ENCODE results near the gene PRPH. TPM values are rescaled to one million over a fixed set of nuclear protein-coding genes. Genes with fewer than 3 reads are reported as not detected.
A peak's percentile ranks its signal among the peaks of the same experiment; 100 is the strongest.
"Not testable (repeated sequence)": the region's sequence is repeated elsewhere in the genome, so short reads cannot be mapped to it uniquely, and the experiment has no call there.

PRPH gene
- total RNA-seq, 1 experiment from 2014 or later: 0.12 TPM

DNA sequence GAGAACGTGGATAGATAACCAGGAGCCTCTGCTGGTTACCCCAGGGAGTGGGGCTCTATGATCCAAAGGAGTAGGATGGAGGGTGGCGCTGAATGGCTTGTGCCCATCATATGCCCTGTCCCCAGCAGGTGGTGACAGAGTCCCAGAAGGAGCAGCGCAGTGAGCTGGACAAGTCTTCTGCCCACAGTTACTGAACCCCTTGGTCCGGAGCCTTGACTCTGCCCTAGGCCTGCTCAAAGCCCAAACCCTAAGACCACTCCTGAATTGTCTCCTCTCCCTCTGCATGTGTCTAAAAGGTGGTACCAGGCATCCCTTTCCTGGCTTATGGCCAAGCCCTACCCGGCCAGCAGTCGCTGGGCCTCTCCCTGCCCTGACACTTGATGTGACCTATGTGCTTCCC lies 3.2 kb downstream of the PRPH start:
- DNase-seq (ENCODE audit: low read depth): peak; percentile 26

DNA sequence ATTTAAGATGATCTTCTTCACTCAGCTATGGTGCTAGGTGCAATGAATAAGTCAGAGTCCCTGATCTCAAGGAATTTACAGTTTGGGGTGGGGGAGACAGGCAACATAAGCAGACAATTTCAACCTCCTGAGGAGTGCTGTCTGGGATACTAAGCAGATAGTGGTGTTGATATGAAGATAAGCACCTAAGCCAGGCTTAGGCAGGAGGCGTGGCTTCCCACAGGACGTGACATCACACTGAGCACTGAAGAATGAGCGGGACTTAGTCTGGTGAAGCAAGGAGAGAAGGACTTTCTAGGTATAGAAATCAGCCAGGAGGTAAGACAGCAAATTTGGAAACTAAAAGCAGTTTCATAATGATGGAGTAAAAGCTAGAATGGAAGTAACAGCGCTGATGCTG lies 6.8 kb downstream of the PRPH start:
- DNase-seq (ENCODE audit: low read depth): no peak

DNA sequence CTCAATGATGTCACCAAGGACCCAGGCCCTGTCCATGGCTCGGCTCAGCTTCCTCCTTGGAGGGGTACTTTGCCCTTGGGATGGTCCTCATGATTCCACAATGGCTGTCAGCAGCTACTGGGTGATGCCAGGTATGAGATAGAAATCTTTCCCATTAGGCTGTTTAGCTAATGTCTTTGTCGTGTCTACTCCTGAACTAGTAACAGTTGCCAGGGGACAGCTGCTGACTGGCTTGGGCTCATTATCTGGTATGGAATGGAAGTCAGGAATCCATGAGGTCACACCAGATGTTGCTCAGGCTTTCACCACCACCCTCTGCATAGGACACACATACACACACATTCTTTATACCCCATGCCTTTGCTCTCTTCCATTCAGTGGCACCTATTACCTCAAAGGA lies 9.2 kb downstream of the PRPH start:
- peak; percentile 24 for DNase-seq (ENCODE audit: low read depth)

DNA sequence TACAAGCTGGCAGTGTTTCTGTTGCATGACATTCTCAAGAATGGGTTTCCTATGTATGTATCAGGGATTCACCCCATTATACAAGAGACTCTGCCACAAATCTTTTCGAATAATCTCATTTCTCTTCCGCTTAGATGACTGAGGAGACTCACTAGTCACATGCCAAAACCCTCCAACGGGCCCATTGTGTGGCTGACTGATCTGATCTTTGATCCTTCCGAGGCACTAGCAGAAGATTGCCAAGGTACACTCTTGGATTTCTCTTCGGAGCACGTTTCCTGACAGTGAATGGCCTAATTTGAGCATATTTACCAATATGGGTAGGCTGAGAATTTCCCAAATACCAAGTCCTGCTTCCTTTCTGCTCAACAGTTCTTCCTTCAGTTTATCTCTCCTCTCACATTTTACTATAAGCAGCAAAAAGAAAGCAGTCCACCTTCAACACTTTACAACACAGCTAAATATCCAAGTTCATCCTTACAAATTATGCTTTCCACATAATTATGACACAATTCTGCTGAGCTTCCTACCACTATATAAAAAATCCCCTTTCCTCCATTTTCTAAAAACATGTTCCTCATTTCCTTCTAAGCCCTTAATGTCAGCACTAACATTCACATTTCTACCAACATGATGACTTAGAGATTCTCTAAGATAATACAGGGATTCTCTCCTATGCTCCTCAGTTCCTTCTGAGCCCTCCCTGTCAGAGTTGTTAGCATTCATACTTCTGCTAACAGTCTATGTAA lies 11.0 kb downstream of the PRPH start:
- DNase-seq (ENCODE audit: low read depth): no peak

DNA sequence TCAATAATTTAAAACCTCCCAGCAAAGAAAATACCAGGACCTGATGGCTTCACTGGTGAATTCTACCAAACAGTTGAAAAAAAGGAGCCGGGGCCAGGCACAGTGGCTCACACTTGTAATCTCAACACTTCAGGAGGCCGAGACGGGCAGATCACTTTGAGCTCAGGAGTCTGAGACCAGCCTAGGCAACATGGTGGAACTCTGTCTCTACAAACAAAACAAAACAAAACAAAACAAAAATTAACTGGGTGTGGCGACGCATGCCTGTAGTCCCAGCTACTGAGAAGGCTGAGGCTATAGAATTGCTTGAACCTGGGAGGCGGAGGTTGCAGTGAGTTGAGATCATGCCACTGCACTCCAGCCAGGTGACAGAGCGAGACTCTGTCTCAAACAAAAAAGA lies 14.4 kb downstream of the PRPH start:
- DNase-seq (ENCODE audit: low read depth): no peak

DNA sequence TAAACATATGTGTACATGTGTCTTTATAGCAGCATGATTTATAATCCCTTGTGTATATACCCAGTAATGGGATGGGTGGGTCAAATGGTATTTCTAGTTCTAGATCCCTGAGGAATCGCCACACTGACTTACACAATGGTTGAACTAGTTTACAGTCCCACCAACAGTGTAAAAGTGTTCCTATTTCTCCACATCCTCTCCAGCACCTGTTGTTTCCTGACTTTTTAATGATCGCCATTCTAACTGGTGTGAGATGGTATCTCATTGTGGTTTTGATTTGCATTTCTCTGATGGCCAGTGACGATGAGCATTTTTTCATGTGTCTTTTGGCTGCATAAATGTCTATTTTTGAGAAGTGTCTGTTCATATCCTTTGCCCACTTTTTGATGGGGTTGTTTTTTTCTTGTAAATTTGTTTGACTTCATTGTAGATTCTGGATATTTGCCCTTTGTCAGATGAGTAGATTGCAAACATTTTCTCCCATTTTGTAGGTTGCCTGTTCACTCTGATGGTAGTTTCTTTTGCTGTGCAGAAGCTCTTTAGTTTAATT lies 15.6 kb downstream of the PRPH start:
- DNase-seq (ENCODE audit: low read depth): not testable (repeated sequence)

DNA sequence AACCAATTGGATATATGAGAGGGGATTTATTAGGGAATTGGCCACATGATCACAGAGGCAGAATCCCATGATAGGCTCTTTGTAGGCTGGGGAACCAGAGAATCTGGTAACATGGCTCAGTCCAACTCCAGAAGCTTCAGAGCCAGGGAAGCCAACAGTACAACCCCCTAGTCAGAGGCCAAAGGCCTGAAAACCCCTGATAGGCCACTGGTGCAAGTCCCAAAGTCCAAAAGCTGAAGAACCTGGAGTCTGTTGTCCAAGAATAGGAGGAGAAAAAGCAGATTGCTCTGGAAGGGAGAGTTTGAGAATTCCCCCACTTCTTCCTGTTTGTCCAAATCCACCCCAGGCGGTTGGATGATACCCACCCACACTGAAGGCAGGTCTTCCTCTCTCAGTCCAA lies 19.9 kb downstream of the PRPH start:
- DNase-seq (ENCODE audit: low read depth): no peak

DNA sequence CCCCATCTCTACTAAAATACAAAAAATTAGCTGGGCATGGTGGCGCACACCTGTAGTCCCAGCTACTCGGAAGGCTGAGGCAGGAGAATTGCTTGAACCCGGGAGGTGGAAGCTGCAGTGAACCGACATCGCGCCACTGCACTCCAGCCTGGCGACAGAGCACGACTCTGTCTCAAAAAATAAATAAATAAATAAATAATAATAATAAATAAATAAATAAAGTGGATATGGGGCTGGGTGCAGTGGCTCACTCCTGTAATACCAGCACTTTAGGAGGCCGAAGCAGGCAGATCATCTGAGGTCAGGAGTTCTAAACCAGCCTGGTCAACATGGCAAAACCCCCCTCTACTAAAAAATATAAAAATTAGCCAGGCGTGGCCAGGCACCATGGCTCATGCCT lies 22.2 kb downstream of the PRPH start:
- DNase-seq (ENCODE audit: low read depth): not testable (repeated sequence)

DNA sequence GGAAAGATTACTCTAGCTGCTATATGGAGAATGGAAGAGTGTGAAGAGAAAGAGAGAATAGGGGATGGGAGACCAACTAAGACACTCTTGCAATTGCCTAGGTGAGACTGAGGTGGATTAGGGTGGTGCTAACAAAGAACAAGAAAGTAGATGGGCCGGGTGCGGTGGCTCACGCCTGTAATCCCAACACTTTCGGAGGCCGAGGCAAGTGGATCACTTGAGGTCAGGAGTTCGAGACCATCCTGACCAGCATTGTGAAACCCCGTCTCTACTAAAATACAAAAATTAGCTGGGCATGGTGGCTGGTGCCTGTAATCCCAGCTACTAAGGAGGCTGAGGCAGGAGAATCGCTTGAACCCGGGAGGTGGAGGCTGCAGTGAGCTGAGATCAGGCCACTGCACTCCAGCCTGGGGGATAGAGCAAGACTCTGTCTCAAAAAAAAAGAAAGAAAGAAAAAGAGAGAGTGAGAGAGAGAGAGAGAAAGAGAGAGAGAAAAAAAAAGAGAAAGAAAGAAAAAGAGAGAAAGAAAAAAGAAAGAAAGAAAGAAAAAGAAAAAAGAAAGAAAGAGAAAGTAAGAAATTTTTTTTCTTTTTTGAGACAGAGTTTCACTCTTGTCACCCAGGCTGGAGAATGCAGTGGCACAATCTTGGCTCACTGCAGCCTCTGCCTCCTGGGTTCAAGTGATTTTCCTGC lies 25.6 kb downstream of the PRPH start:
- not testable (repeated sequence) for DNase-seq (ENCODE audit: low read depth)

DNA sequence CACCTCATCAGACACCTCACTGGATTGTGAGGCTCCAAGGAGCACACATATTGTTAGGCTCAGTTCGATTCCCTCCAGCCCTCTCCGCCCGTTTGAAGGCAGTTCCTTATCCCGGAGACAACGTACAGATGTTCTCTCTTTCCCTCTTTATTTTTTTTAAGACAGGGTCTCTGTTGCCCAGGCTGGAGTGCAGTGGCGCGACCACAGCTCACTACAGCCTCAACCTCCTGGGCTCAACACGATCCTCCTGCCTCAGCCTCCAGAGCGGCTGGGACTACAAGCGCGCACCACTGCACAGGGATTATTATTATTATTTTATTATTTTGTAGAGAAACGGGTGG lies 27.4 kb downstream of the PRPH start:
- no peak for DNase-seq (ENCODE audit: low read depth)

DNA sequence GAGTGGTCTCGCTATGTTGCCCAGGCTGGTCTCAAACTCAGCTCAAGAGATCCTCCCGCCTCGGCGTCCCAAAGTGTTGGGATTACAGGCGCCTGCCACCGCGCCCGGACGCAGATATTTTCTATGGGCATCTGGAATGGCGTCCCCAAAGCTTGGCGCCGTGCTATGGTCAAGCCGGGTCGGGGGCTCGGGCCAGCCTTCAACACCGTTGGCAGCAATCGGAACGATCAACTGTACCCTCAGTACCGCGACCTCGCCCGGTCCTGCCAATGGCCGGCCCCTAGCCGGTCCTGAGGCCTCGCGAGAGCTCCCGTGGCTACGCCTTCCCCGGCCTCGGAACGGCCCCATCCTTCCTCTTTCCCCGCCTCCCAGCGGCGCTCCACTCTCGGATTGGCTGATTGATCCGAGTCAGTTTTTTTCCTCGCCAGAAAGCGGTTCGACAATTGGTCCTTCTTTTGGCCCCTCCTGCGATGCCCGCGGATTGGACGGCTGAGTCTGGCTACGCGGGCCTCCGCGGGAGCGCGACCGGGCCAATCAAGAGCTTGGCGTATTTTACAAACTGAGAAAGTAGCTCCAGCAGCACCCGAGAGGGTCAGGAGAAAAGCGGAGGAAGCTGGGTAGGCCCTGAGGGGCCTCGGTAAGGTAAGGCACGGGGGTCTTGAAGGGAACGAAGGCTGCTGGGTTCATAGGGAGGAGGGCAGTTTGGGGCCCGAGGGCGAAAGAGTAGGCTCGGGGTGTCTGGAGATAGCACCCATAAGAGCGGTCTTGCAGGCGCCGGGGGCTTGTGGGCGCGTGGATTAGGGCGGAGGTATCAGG lies 28.0 kb downstream of the PRPH start, which contains the start of gene TROAP:
Gene TROAP (plus strand): TSS at position 548 of the 816 bp plus-strand sequence. CDS start 354 bp downstream, outside the sequence.
- DNase-seq (ENCODE audit: low read depth): peak; percentile 97

DNA sequence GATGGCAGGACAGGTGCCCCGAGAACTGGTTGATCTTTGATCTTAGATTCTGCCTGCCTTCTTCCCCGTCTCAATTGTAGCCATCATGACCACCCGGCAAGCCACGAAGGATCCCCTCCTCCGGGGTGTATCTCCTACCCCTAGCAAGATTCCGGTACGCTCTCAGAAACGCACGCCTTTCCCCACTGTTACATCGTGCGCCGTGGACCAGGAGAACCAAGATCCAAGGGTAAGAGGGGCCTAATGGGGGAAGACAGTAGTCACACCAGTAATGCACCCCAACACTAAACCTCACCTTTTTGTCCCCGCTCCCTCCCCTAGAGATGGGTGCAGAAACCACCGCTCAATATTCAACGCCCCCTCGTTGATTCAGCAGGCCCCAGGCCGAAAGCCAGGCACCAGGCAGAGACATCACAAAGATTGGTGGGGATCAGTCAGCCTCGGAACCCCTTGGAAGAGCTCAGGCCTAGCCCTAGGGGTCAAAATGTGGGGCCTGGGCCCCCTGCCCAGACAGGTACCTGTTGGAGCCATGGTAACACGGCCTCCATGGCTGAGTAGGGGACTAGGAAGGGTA lies 28.7 kb downstream of the PRPH start:
- DNase-seq (ENCODE audit: low read depth): no peak

DNA sequence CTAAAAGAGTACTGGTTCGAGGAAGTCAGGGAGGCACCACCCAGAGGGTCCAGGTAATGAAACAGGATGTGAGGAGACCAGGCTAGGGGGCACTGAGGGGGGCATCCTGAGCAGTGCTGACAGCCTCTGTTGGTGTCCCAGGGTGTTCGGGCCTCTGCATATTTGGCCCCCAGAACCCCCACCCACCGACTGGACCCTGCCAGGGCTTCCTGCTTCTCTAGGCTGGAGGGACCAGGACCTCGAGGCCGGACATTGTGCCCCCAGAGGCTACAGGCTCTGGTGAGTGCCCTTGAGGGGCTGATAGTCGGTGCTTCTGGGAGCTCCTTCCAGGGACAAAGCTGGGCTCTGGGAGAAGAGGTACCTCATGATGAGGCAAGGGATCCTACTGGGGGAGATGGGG lies 30.7 kb downstream of the PRPH start:
- no peak for DNase-seq (ENCODE audit: low read depth)

DNA sequence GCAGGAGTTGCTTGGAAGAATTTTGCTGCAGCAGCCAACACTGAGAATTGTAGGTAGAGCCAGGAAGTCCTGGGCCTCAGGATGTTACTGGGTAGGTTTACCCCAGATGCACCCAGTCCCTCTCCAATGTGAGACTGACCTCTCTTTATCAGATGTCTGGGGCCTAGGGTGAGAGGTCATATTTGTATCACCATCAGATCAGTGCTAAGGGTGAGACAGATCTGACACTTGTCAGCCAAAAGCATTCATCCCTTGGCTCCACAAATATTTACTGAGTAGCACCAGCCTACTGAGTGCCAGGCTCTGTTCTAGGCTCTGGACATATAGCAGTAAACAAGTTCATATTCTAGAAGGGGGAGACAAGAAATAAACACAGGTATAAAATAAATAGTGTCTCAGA lies 32.4 kb downstream of the PRPH start:
- DNase-seq (ENCODE audit: low read depth): no peak

DNA sequence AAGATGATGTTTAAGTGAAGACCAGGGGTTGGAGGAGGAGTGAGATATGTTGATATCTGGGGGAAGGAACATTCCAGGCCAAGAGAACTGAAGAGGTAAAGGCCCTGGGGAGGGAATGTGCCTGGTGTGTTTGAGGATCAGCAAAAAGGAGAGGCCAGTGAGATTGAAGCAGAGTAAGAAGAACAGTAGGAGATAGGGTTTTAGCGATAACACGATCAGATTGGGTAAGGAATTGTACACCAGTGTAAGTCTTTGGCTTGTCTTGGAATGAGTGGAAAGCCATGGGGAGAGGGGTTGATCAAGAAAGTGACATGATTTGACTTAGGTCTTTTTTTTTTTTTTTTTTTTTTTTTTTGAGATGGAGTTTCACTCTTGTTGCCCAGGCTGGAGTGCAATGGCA lies 32.9 kb downstream of the PRPH start:
- no peak for DNase-seq (ENCODE audit: low read depth)

DNA sequence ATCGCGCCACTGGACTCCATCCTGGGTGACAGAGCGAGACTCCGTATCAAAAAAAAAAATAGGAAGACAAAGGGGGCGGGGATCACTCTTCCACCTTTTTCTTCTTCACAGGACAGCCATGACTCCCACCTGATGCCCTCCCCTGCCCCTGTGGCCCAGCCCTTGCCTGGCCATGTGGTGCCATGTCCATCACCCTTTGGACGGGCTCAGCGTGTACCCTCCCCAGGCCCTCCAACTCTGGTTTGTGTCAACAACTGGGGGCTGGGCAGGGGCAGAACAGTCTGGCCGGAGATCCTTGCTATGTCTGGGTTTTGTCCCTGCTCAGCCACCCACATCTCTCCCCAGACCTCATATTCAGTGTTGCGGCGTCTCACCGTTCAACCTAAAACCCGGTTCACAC lies 33.9 kb downstream of the PRPH start:
- DNase-seq (ENCODE audit: low read depth): no peak

DNA sequence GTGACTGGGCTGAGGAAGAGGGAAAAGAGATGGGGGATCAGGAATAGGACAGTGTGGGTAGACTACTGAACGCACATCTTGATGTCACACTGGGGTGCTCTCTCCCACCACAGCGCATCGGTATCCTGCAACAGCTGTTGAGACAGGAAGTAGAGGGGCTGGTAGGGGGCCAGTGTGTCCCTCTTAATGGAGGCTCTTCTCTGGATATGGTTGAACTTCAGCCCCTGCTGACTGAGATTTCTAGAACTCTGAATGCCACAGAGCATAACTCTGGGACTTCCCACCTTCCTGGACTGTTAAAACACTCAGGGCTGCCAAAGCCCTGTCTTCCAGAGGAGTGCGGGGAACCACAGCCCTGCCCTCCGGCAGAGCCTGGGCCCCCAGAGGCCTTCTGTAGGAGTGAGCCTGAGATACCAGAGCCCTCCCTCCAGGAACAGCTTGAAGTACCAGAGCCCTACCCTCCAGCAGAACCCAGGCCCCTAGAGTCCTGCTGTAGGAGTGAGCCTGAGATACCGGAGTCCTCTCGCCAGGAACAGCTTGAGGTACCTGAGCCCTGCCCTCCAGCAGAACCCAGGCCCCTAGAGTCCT lies 35.2 kb downstream of the PRPH start:
- no peak for DNase-seq (ENCODE audit: low read depth)

DNA sequence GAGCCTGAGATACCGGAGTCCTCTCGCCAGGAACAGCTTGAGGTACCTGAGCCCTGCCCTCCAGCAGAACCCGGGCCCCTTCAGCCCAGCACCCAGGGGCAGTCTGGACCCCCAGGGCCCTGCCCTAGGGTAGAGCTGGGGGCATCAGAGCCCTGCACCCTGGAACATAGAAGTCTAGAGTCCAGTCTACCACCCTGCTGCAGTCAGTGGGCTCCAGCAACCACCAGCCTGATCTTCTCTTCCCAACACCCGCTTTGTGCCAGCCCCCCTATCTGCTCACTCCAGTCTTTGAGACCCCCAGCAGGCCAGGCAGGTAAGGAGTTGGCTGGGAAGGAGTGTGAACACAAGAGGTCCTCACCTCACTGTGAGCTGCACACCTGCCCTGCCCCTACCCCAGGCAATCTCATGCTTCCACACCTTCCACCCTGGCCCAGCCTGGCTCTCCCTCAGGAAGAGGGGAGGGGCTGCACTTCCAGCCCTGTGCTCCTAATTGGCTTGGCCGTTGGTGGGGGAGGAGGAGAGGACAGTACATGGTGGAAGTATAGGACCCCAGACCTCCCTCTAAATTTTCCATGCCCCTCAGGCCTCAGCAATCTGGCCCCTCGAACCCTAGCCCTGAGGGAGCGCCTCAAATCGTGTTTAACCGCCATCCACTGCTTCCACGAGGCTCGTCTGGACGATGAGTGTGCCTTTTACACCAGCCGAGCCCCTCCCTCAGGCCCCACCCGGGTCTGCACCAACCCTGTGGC lies 35.9 kb downstream of the PRPH start:
- no peak for DNase-seq (ENCODE audit: low read depth)

DNA sequence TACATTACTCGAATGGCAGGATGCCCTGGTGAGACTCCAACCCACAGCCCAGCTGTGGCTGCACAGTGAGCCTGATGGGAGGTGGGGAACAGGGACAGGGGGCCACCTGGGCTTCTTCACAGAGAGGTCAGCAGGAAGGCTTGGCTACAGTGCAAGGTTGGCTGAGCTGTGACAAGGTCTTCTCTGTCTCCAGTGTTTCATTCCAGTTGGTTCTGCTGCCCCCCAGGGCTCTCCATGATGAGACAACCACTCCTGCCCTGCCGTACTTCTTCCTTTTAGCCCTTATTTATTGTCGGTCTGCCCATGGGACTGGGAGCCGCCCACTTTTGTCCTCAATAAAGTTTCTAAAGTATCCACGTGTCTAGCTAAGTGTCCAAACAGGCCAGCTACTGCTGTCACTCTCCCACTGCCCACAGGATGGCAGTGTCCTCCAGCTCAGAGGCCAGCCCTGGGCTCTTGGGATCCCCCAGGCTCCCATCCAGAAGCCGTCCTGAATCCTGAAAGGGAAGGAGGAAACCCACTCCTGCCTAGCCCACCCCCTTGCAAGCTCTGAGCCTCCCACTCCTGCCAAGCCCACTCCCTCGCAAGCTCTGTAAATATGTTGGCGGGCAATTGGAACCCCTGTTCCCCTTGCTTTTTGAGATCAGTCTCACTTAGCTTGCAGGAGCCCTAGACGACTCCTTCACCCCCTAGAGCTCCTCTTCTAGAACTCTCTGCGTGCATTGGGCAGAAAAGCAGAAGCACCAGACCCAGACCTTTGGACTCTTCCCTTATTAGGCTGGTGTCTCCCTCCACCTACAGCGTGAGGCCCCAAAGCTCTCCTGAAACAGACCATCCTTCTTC lies 36.7 kb downstream of the PRPH start:
- DNase-seq (ENCODE audit: low read depth): peak; percentile 47

DNA sequence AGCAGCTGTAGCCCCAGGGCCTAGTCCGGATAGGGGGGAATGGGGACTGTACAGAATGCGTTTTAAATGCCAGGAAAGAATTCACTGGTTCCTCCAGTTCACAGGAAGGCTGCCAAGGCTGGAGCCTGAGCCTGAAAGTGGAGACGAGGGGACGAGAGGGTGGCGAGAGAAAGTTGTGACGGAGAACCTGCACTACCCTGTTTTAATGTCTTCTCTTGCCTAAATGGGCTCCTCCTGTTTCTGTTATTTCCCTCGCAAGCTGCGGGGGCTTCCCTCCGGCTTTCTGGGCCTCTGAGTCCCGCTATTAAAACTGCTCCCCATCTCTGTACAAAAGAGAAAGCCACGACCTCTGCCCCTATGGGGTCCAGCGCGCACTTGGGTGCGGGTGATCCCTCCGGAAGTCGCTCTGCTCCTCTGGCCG lies 37.5 kb downstream of the PRPH start:
- DNase-seq (ENCODE audit: low read depth): no peak
